ENCODE measurements around the gene INAFM1. TPM values are rescaled to one million over a fixed set of nuclear protein-coding genes. Genes with fewer than 3 reads are reported as not detected.
A peak's percentile ranks its signal among the peaks of the same experiment; 100 is the strongest.
"Not testable (repeated sequence)": the region's sequence is repeated elsewhere in the genome, so short reads cannot be mapped to it uniquely, and the experiment has no call there.

Gene INAFM1
- total RNA-seq, 1 donor from 2014 or later, result 1.2 TPM

GRCh38 chr19:47267350-47267759, 7.3 kb upstream of the INAFM1 start:
- no peak for DNase-seq (ENCODE audit: low spot score)

DNA sequence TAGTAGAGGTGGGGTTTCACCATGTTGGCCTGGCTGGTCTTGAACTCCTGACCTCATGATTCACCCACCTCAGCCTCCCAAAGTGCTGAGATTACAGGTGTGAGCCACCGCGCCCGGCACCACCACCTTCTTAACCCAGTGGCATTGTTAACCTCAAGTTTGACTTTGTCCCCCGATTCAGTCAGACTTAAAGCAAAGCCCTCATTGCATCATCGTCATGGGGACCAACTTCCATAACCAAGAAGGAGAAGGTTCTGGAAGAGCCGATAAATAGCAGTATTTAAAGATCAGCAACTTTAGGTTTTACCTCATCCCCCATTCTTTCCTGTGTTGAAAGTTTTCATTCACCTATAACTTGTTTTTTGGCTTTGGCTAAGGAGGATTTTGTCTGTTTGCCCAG, 6.7 kb upstream of the INAFM1 start:
- no peak for DNase-seq (ENCODE audit: low spot score)

DNA sequence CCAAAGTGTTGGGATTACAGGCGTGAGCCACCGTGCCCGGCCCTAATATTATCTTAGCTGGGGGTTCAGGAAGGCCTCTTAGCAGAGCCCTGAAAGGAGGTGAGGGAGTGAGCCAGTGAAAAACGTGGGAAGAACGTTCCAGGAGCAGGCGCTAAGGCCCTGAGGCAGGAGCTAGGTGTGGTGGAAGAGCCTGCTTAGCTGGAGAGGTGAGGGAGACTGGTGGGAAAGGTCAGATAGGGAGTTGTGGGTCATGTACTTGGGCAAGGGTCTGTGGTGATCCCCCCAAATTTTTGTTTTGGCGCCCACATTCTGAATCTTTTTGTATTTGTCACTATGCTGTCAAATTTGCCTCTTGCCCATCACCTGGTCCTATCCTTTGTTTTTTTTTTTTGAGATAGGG, 5.1 kb upstream of the INAFM1 start:
- no peak for DNase-seq (ENCODE audit: low spot score)

DNA sequence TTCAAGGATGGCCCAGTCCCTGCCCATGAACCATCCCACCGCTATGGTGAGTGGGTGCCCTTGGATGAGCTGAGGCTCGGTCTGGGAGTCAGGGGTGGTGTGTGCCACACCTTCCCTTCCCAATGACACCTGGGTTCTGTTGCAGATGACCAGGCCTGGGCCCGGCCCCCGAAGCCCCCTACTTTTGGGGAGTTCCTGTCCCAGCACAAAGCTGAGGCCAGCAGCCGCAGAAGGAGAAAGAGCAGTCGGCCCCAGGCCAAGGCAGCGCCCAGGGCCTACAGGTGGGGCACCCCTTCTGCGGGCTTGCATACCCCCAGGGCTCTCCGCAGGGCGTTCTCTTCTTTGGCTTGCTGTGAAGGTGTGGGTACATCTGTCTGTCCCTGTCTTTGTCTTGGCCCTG, 4.3 kb upstream of the INAFM1 start:
- DNase-seq (ENCODE audit: low spot score), result no peak

DNA sequence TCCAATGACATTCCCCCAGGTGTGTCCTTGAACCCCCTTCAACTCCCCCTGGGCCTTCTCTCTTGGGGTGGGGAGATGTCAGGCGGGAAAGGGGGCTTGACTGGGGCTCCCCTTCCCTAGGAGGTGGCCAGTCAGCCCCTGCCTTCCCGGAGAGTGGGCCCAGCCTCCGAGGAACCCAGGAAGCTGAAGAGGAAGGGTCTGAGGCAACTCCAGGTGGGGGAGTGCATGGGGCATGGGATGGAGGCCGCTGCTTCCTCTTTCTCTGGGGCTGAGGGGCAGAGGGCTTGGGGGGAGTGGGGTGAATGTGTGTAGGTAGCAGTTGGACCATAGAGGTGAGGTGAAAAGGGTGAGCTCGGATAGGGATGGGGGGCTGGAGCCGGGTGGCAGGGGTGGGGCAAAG, 2.7 kb upstream of the INAFM1 start:
- DNase-seq (ENCODE audit: low spot score), result no peak

DNA sequence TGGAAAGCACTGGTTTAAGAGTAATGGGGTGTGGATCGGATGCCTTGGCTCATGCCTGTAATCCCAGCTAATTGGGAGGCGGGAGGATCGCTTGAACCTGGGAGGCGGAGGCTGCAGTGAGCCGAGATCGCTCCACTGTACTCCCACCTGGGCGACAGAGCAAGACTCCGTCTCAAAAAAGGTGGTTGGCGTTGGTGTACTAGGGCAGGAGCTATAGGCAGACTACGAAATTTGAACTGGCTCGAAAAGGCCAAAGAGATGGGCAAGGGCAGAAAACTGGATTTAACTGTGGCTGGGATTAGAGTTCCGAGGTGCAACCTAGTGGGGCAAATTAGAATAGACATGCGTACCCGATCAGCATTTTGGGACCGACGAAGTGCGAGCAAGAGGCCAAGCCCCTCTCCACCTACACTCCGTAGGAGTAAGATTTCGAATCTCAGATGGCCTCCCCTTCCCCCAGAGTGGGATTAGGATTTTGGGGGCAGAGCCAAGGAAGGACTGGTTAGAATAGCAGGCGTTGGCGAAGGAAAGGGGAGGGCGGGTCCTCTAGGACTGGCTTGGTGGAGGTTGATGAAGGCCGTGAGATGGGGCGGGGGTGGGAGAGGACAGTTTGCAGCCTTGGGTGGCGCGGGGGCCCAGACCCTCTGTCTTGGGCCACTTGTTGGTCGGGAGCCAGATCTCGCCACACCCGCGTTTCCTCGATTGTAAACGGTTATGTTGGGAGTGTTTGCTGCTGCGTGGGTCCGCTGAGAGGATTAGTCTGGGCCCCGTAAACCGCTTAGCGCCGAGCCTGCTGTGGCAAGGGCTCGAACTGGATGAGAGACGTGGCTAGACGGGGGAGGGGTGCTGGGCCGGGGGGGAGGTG, 2.0 kb upstream of the INAFM1 start:
- DNase-seq (ENCODE audit: low spot score), result peak; percentile 84

DNA sequence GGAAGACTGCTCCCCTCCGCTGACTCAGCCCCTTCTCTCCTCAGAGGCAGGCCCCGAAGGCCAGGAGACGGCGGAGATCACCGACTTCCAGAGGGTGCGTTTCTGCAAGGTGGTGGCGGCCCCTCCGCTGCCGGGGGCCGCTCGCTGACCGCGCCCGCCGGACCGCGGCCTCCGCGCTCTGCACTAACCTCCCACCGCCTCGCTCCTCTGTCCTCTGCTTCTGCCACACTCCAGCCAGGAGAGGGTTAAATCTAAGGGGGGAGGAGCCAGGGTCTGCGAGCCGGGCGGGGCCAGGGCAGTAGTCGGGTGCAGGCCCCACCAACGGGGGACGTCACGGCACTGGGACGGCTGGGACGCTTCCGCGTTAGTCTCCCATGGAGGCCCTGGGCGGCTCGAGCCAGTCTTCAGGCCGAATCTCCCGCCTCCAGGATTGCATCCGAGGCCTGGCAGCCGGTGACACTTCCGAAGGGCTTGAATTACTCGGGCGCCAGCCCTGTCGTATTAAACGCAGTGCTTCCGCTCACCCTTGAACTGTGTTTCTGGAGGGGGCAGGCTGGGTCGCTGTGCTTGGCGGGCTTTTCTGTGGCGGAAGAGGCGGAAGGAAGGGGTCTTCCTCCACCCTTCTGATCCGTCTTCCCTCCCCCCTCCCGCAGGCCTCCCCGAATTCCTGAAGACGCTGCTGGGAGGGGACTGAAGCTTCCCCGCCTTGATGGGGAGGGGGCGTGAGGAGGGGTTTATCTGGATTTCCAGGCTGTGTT, 1.2 kb upstream of the INAFM1 start:
- DNase-seq (ENCODE audit: low spot score), result peak; percentile 98

- DNase-seq (ENCODE audit: low spot score), result peak; percentile 40
Observed at GRCh38 chr19:47274891-47275761, 441 bp downstream of the INAFM1 start.

- DNase-seq (ENCODE audit: low spot score), result no peak
Observed at GRCh38 chr19:47275791-47276461, 1.2 kb downstream of the INAFM1 start.

GRCh38 chr19:47276513-47276912, 1.8 kb downstream of the INAFM1 start:
- not testable (repeated sequence) for DNase-seq (ENCODE audit: low spot score)

DNA sequence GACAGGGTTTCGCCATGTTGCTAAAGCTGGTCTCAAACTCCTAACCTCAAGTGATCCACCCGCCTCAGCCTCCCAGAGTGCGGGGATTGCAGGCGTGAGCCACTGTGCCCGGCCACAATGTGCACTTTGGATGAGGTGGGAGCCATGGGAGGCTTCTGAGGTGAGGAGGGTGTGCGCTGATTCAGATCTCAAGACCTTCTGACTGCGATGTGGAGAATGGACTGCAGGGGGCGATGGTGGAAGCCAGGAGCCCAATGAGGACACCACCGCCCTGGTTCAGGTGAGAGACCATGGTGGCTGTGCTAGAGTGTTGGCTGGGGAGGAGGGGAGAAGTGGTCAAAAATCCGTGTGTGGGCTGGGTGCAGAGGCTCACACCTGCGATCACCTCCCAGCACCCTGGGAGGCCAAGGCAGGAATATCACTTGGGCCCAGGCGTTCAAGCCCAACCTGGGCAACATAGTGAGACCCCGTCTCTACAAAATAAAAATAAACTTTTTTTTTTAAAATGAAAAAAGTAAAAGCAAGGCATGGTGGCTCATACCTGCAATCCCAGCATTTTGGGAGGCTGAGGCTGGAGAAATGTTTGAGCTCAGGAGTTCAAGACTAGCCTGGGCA, 5.6 kb downstream of the INAFM1 start:
- DNase-seq (ENCODE audit: low spot score), result no peak

DNA sequence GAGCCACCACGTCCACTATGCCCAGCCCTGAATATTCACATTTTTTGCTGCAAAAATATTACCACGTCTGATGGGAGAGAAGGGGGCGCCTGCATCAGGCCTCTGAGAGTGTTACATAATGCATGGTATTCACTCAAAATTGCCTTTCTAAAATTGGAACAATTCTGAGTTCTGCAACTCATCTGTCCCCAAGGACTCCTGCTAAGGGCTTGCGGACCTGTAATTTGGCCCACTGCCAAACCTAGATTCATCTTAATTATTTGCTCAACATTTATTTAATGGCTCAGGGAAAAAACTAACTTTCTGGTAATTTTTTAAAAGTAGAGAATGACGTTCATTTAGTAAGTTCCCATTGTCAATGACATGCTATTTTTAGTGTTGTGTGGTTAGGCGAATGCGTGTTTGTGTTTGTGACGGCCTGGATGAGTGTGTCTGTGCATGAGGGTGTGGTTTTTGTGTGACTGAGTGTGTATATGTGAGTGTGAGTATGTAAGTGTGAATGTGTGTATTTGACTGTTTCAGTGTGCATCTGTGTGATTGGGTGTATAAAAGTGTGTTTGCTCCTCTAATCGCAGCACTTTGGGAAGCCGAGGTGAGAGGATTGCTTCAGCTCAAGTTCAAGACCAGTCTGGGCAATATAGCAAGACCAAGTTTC, 8.8 kb downstream of the INAFM1 start:
- no peak for DNase-seq (ENCODE audit: low spot score)

DNA sequence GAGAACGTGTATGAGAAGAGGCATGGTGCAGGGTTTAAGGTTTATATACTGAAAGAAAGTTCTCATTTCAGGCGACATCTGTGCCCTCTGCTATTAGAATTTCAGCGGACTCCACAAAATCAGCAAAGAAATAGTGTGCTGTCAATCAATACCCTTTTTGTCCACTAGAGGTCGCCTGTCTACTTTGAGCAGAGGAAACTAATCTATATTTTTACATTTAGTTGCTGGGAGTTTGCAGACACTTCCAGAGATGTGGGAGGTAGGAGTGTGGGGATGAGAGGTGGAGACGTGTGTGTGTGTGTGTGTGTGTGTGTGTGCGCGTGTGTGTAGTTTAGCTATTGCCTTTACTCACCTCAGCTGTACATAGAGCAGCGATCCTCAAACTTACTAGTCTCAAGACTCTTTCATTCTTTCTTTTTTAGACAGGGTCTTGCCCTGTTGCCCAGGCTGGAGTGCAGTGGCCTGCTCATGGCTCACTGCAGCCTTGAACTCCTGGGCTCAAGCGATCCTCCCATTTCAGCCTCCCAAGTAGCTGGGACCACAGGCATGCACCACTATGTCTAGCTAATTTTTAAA, 9.7 kb downstream of the INAFM1 start:
- DNase-seq (ENCODE audit: low spot score), result peak; percentile 74

DNA sequence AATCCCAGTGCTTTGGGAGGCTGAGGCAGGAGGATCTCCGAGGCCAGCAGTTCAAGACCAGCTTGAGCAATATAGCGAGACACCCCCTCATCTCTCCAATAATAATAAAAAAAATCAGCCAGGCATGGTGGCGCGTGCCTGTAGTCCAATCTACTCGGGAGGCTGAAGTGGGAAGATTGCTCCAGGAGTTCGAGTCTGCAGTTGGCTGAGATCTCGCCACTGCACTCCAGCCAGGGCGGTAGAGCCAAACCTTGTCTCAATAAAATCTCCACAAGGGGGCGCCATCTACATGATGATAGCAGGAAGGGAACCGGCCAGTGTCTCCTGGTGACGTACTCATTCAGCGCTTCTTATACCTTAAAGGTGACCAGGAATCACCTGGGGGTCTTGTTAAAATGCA, 21.4 kb downstream of the INAFM1 start:
- peak; percentile 77 for DNase-seq (ENCODE audit: low spot score)

GRCh38 chr19:47300867-47301266, 26.2 kb downstream of the INAFM1 start:
- not testable (repeated sequence) for DNase-seq (ENCODE audit: low spot score)

GRCh38 chr19:47302249-47302648, 27.6 kb downstream of the INAFM1 start:
- no peak for DNase-seq (ENCODE audit: low spot score)

- no peak for DNase-seq (ENCODE audit: low spot score)
Observed at GRCh38 chr19:47303966-47304365, 29.3 kb downstream of the INAFM1 start.

GRCh38 chr19:47305309-47305751, 30.6 kb downstream of the INAFM1 start:
- DNase-seq (ENCODE audit: low spot score), result peak; percentile 33

DNA sequence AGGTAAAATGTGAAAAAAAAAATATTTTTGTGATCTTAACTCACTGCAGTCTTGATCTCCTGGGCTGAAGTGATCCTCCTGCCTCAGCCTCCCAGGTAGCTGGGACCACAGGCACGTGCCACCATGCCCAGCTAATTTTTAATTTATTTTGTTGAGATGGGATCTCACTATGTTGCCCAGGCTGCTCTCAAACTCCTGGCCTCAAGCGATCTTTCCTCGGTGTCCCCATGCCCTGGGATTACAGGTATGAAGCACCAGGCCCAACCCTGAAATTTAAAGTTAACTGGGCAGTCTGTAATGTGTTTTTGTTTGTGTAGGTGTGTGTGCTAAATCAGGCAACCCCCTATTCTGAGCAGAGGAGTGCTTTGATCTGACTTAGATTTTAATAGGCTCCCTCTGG, 31.6 kb downstream of the INAFM1 start:
- no peak for DNase-seq (ENCODE audit: low spot score)

DNA sequence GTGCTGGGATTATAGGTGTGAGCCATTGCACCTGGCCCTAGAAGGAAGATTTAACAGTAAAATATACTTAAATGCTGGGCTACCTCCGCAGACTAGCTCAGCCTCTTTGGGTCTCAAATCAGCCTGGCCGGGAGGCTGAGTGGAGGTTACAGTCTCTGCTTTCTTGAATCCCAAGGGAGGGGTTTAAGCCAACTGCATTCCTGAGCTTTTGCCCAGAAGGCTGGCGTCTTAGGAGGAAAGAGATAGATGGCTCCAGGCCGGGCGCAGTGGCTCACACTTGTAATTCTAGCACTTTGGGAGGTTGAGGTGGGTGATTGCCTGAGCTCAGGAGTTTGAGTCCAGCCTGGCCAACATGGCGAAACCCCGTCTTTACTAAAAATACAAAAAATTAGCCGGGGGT, 34.4 kb downstream of the INAFM1 start:
- DNase-seq (ENCODE audit: low spot score), result peak; percentile 33
